GM19238 (cell line): ENCODE measurements around the gene EDAR.

ENCODE experiments used
- DNase-seq: peaks from one replicate; pipeline ENCODE4 v3.0.0; 2011; ENCODE audit warnings: low spot score; ENCODE audit not compliant: insufficient read length

Gene EDAR

DNA sequence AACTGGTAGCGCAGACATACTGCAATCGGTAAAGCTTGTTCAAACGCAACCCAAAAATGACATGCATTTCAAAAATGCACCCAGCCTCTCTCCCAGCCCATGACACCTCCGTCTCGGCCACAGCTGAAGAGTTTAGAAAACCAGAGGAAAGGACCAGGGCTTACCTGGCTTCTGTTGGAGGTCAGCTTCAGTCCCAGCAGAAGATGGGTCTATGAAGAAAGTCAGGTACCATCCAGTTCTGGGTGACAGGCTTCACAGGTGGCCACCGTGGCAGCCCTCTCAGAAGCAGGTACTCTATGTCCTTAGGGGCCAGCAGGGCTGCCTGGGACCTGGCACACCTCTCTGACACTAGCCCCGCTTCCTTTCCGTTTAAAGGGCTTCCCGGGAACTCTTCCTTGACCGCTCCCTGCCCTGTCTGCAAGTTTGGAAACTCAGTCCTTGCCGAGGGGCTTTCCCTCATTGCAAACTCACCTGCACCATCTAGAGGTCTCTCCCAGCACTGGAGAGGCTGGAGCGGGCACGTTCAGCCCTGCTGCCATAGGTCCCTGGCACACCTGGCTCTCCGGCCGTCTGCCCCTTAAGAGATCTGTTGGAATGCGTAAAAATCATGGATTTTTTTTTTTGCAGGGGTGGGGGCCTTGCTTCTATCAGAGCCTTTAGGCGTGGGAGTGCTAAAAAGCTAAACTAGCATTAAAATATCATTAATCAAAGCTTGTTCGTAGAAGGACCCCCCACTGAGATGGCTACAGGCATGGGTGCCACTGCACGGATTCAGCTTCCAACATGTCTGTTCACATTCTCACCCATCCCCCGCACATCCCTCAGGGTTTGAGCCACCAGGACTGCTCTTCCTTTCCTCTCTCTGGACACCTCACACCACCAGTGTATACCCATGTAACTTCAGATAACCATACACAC lies at the start of gene EDAR:
TSS of gene EDAR (minus strand) at position 425 of the 918 bp plus-strand sequence. CDS start 58,206 bp downstream, outside the sequence.
- no peak for DNase-seq

DNA sequence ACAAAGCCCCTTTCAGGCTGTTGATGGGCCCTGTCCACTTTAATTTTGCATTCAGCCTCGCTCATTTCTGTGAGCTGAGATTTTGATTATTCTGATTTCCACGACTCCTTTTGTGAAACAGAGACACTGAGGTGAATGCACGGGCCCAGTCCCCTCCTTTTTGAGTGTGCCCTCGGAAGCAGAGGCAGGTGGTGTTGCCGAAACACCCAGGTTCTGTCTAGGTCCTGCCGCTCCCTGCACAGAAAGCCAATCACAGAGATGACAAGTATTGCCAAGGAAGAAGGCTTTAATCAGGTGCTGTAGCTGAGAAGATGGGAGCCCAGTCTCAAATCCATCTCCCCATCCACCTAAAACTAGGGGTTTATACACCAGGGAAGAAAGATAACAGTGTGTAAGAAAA lies 44.2 kb upstream of the EDAR start:
- DNase-seq, result no peak

- no peak for DNase-seq
Measured at GRCh38 chr2:109032229-109032820, 43.3 kb upstream of the EDAR start.

- peak; percentile 23 for DNase-seq
Measured at GRCh38 chr2:109031476-109032228, 42.6 kb upstream of the EDAR start.

- DNase-seq, result no peak
Measured at GRCh38 chr2:109030870-109031475, 42.0 kb upstream of the EDAR start.

GRCh38 chr2:109029490-109030201 lies 40.6 kb upstream of the EDAR start:
- no peak for DNase-seq

- no peak for DNase-seq
Measured at GRCh38 chr2:109028738-109029489, 39.9 kb upstream of the EDAR start.

- DNase-seq, result no peak
Measured at GRCh38 chr2:109028277-109028676, 39.3 kb upstream of the EDAR start.

- DNase-seq, result no peak
Measured at GRCh38 chr2:109027702-109028101, 38.7 kb upstream of the EDAR start.

DNA sequence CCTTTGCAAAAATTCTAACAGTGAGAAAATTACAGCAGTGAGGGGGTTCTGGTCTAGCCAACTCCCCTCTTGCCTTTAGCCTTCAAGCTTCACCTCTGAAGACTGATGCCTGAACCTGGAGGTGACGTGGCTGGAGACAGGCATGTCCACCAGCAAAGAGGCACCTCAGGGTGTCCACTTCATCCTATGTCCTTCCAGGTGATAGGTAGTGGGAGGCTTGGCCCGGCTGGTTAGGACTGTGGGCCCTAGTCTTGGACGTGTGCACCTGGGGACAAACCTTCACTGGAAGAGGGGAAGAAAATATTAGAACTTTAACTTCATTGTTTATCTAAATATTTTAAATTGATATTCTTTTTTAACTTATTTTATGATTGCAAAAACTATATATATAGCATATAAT lies 35.5 kb upstream of the EDAR start:
- no peak for DNase-seq

DNA sequence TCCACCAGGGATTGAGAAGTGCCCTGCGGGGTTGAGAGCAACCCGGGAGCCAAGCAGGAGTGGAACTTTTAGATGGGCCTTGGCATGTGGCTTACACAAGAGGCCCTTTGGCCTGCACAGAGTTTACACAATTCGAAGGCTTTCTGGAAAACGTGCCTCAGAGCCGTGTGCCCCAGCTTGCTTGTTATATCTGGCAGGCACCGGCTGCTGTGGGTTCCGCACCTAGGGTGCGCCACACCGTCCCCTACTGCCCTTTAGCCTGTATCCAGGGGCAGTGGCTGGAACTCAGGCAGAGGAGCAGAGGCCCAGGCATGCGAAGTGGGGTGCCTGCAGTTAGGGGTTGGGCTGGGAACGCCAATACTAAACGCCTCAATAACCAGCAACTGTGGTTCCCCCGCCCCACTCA lies 32.9 kb upstream of the EDAR start:
- no peak for DNase-seq

DNA sequence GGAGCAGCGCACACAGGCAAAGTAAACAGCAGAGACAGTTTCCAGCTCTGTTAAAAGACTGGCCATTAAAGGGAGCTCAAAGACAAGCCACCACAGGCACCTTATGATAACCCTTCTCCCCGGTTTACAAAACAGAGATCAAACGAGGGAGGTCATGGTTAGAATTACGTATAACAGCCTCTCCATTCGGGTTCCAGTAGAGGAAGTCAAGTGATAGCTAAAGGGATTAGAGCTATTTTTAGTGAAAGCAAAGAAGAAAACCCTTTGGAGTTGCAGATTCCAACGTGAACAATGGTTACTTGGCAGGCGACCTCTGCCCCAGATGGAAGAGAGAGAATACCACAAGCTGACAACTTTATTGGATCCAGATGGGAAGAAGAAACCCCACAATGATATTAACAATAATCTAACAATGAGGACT lies 31.2 kb upstream of the EDAR start:
- DNase-seq, result no peak

- no peak for DNase-seq
Measured at GRCh38 chr2:109018452-109018851, 29.4 kb upstream of the EDAR start.

DNA sequence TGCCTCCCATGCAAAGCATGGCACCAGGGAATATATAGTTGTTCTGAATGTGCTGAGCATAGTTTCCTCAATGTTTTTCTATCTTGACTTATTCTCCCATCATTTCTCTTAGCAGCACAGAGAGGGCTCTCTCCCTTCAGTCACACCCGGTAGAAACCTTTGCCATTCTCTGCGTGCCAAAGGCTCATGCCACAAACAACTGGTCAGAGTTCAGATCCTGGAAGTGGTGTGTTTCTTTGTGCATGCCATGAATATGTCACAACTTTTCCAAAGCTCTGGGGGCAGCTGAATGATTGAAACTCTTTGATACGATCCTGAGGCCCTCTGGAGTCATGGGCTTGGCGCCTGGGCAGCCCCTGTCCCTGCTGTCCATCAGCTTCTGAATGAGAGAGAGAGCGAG lies 28.0 kb upstream of the EDAR start:
- DNase-seq, result no peak

DNA sequence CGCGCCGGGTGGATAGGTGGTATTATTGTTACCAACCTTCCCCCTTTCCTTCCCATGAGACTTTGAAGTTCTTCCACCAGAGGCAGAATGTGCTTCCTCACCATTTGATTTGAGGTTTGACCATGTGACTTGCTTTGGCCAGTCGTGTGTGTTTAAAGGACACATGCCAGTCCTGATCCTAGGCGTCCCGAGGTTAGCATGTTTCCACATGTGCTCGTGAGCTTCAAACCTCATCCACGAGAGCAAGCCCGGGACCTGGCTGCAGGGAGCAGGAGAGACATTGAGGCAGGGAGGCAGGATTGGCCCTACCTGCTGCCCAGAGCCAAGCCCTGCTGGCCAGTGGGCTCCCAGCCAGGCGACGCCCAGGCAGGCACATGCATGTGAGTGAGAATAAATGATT lies 27.4 kb upstream of the EDAR start:
- no peak for DNase-seq

- DNase-seq, result no peak
Measured at GRCh38 chr2:109014476-109014875, 25.5 kb upstream of the EDAR start.

- DNase-seq, result no peak
Measured at GRCh38 chr2:109013051-109013450, 24.0 kb upstream of the EDAR start.

- DNase-seq, result no peak
Measured at GRCh38 chr2:109009920-109010610, 21.0 kb upstream of the EDAR start.

DNA sequence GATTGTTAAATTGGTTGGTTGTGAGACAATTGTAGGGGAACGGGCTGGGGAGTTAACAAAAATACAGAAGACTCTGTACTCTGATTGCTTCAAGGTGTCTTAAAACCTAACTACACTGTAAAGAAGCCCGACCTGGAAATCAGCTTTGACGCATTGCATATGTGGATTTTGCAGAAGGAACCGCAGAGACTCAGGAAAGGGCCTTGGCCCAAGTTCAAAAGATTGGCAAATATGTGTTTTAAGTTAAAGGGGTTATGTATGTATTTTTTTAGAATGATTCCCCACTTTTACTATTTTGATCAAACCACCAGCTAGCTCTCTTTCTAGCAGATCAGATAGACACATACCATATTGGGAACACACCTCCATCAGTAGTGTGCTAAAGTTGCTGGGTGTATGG lies 18.0 kb upstream of the EDAR start:
- no peak for DNase-seq
